ENCODE results near the gene LOXL3. TPM values are rescaled to one million over a fixed set of nuclear protein-coding genes. Genes with fewer than 3 reads are reported as not detected.

Gene LOXL3
- total and polyA plus RNA-seq, 2 donors (not counting 1 experiment from before 2014, with no cell fraction given): 0.97 to 1.2 TPM

- ChIA-PET POLR2A (interaction anchor here (0.9 to 2.5 kb wide), 5 partner anchors 8 to 20 kb away, joined by 3 to 9 read pairs (median 4); partner anchors contain the start of genes LBX2 and PCGF1), CTCF (interaction anchor here (0.6 to 1.4 kb wide), 5 partner anchors 9 to 73 kb away, joined by 3 to 5 read pairs (median 4); partner anchors contain the start of genes AUP1, CCDC142, HTRA2 and PCGF1)
- Histone ChIP-seq H3K4me2 (replicated peaks; ENCODE audit: low read depth, low read length, poor library complexity, severe bottlenecking) (peak overlapping the region; percentile 96), H3K27ac (ENCODE audit: low read length in 2 of 2) (no peak overlapping the region), H3K9me3 (ENCODE audit: control extremely low read depth in 1 of 3, control insufficient read depth in 2 of 3, insufficient read depth in 1 of 3, low read length in 2 of 3) (peaks cover 0 to 31% (median 1%) of the 10 kb centered on the region in 3 donors), H3K79me2 (ENCODE audit: control insufficient read depth, insufficient read depth, low read length) (no peaks in the 10 kb centered on the region), H2AFZ (ENCODE audit: insufficient read depth, low read depth, low read length, poor library complexity, severe bottlenecking) (peak overlapping the region; percentile 71), H3K36me3 (replicated peaks in 1 of 2; ENCODE audit: control extremely low read depth in 1 of 2, control insufficient read depth in 1 of 2, extremely low read depth in 1 of 2, insufficient read depth in 2 of 2, low read length in 1 of 2) (no peaks in the 10 kb centered on the region), H3K9ac (ENCODE audit: low read length) (peak overlapping the region; percentile 67), H3K27me3 (replicated peaks in 1 of 4; ENCODE audit: control extremely low read depth in 1 of 4, control insufficient read depth in 3 of 4, insufficient read depth in 4 of 4, low read length in 3 of 4) (peaks cover 2 to 93% (median 69%) of the 10 kb centered on the region in 4 experiments), H3K4me3 (ENCODE audit: control extremely low read depth in 1 of 5, extremely low read depth in 1 of 5, insufficient read depth in 1 of 5, low read depth in 2 of 5, low read length in 4 of 5) (peak overlapping the region; percentile 15 to 68 (median 50)), H4K20me1 (ENCODE audit: control insufficient read depth, insufficient read depth, low read length, poor library complexity, severe bottlenecking) (peaks cover 6% of the 10 kb centered on the region), H3K4me1 (ENCODE audit: control insufficient read depth in 2 of 2, insufficient read depth in 2 of 2, low read length in 2 of 2) (peaks cover 36 to 50% of the 10 kb centered on the region in 2 donors)
- 7% methylated on average over 72 of the region's 72 CpGs for WGBS (ENCODE audit: insufficient coverage)
- TF ChIP-seq EZH2 (IDR thresholded peaks at IDR 0.05; ENCODE audit: borderline replicate concordance, insufficient read depth, low read depth, low read length, poor library complexity, severe bottlenecking): no peak
- no peak overlapping the region for H3K27ac Mint-ChIP-seq
- peaks cover 69% of the 10 kb centered on the region for H3K27me3 Mint-ChIP-seq
- peak; percentile 81 for DNase-seq
- peak; percentile 84 for ATAC-seq (ENCODE audit: low read depth)
- intact Hi-C loops (cut with micrococcal nuclease): loop anchor here (1.0 kb wide), 1 partner anchor 9 kb away; the partner anchor contains the start of gene PCGF1
- peaks cover 28% of the 10 kb centered on the region for H3K4me1 Mint-ChIP-seq
- peak overlapping the region; percentile 86 for H3K4me3 Mint-ChIP-seq
- H3K9me3 Mint-ChIP-seq (ENCODE audit: insufficient read depth): no peaks in the 10 kb centered on the region
These were observed 37.6 kb downstream of the LOXL3 start for GRCh38 chr2:74515981-74516633.

- Mint-ChIP-seq H3K4me1 (peaks cover 28% of the 10 kb centered on the region), H3K27me3 (peaks cover 68% of the 10 kb centered on the region), H3K27ac (peak overlapping the region; percentile 26), H3K9me3 (ENCODE audit: insufficient read depth) (no peaks in the 10 kb centered on the region), H3K4me3 (peak overlapping the region; percentile 82)
- Histone ChIP-seq H3K4me1 (ENCODE audit: control insufficient read depth in 2 of 2, insufficient read depth in 2 of 2, low read length in 2 of 2) (peaks cover 36 to 50% of the 10 kb centered on the region in 2 donors), H3K4me2 (replicated peaks; ENCODE audit: low read depth, low read length, poor library complexity, severe bottlenecking) (peak overlapping the region; percentile 96), H2AFZ (ENCODE audit: insufficient read depth, low read depth, low read length, poor library complexity, severe bottlenecking) (peak overlapping the region; percentile 71), H3K4me3 (ENCODE audit: control extremely low read depth in 1 of 5, extremely low read depth in 1 of 5, insufficient read depth in 1 of 5, low read depth in 2 of 5, low read length in 4 of 5) (peak overlapping the region in 4 of 5 experiments; percentile 15 to 68 (median 54)), H3K9ac (ENCODE audit: low read length) (peak overlapping the region; percentile 67), H3K9me3 (ENCODE audit: control extremely low read depth in 1 of 3, control insufficient read depth in 2 of 3, insufficient read depth in 1 of 3, low read length in 2 of 3) (peaks cover 0 to 31% (median 1%) of the 10 kb centered on the region in 3 donors), H3K79me2 (ENCODE audit: control insufficient read depth, insufficient read depth, low read length) (no peaks in the 10 kb centered on the region), H3K27me3 (replicated peaks in 1 of 4; ENCODE audit: control extremely low read depth in 1 of 4, control insufficient read depth in 3 of 4, insufficient read depth in 4 of 4, low read length in 3 of 4) (peaks cover 2 to 94% (median 69%) of the 10 kb centered on the region in 4 experiments), H3K36me3 (replicated peaks in 1 of 2; ENCODE audit: control extremely low read depth in 1 of 2, control insufficient read depth in 1 of 2, extremely low read depth in 1 of 2, insufficient read depth in 2 of 2, low read length in 1 of 2) (no peaks in the 10 kb centered on the region), H3K27ac (ENCODE audit: low read length in 2 of 2) (no peak overlapping the region), H4K20me1 (ENCODE audit: control insufficient read depth, insufficient read depth, low read length, poor library complexity, severe bottlenecking) (peaks cover 6% of the 10 kb centered on the region)
- DNase-seq (peak; percentile 66), ATAC-seq (ENCODE audit: low read depth) (peak; percentile 22)
- CTCF ChIA-PET: interaction anchor here (1.6 kb wide), 1 partner anchor 72 kb away, joined by 4 read pairs; no protein-coding TSS in a partner anchor
- POLR2A ChIA-PET: interaction anchor here (0.9 to 1.7 kb wide), 4 partner anchors 11 to 53 kb away, joined by 3 to 7 read pairs (median 4); partner anchors contain the start of genes AUP1, HTRA2 and LBX2
- intact Hi-C loops (cut with micrococcal nuclease): no loop called here
- 5% methylated on average over 60 of the region's 60 CpGs for WGBS (ENCODE audit: insufficient coverage)
- TF ChIP-seq CTCF (IDR thresholded peaks at IDR 0.05) (no peak), EZH2 (IDR thresholded peaks at IDR 0.05; ENCODE audit: borderline replicate concordance, insufficient read depth, low read depth, low read length, poor library complexity, severe bottlenecking) (peak; percentile 56)
These were observed 38.3 kb downstream of the LOXL3 start for GRCh38 chr2:74515271-74515980.
